Liver (tissue), 9 donors: ENCODE data around the gene RNF133. TPM values are rescaled to one million over a fixed set of nuclear protein-coding genes. Genes with fewer than 3 reads are reported as not detected.

ENCODE experiments used
- DNase-seq: peaks from one replicate; pipeline ENCODE4 v3.0.0-alpha.2; 2017; ENCODE audit warnings: low spot score
- H3K27ac ChIP-seq, 2 donors: one replicate each; pipeline ENCODE4 v1.7.0; 2013; ENCODE audit warnings: inconsistent platforms in 2 of 2, low read length in 2 of 2, control low read depth in 1 of 2, low read depth in 1 of 2, mild to moderate bottlenecking in 1 of 2
- H3K27me3 ChIP-seq, 4 donors: one replicate each; pipeline versions ENCODE4 v1.6.1 to v1.7.0; 2013; ENCODE audit warnings: low read length in 3 of 4, inconsistent platforms in 1 of 4, mild to moderate bottlenecking in 1 of 4, moderate library complexity in 1 of 4; ENCODE audit not compliant: control insufficient read depth in 4 of 4, insufficient read depth in 4 of 4
- H3K36me3 ChIP-seq, 4 donors: one replicate each; pipeline versions ENCODE4 v1.6.1 to v1.7.0; 2013; ENCODE audit warnings: low read length in 3 of 4, mild to moderate bottlenecking in 3 of 4, low read depth in 1 of 4, moderate library complexity in 1 of 4; ENCODE audit not compliant: control insufficient read depth in 4 of 4, insufficient read depth in 3 of 4
- H3K4me1 ChIP-seq, 4 donors: one replicate each; pipeline versions ENCODE4 v1.6.1 to v1.7.0; 2013; ENCODE audit warnings: low read length in 3 of 4, mild to moderate bottlenecking in 3 of 4, moderate library complexity in 1 of 4; ENCODE audit not compliant: control insufficient read depth in 4 of 4, insufficient read depth in 4 of 4
- H3K4me3 ChIP-seq, 3 donors: one replicate each; pipeline versions ENCODE4 v1.6.1 to v1.7.0; 2013; ENCODE audit warnings: low read length in 3 of 3, control low read depth in 1 of 3, low read depth in 1 of 3, mild to moderate bottlenecking in 1 of 3
- H3K9ac ChIP-seq, 2 donors: one replicate each; pipeline ENCODE4 v1.7.0; 2013; ENCODE audit warnings: low read length in 2 of 2, mild to moderate bottlenecking in 2 of 2, moderate library complexity in 2 of 2, control low read depth in 1 of 2, low read depth in 1 of 2
- H3K9me3 ChIP-seq, 4 donors: one replicate each; pipeline versions ENCODE4 v1.6.1 to v1.7.0; 2013; ENCODE audit warnings: low read length in 3 of 4; ENCODE audit not compliant: control insufficient read depth in 4 of 4
- CTCF ChIP-seq: fragments of 150-350 bp; IDR thresholded peaks from 2 replicates; pipeline ENCODE4 v1.5.1; 2017; ENCODE audit warnings: improper control_type of control experiment, low read depth, low read length; ENCODE audit not compliant: missing input control
- FOXA1 ChIP-seq: IDR thresholded peaks from 2 replicates; pipeline ENCODE4 v1.6.1; 2016; ENCODE audit warnings: antibody characterized with exemption
- FOXA2 ChIP-seq: IDR thresholded peaks from 2 replicates; pipeline ENCODE4 v1.6.1; 2016; ENCODE audit warnings: antibody characterized with exemption
- GABPA ChIP-seq, 2 donors: IDR thresholded peaks in 1 of 2; conservative IDR thresholded peaks in 1 of 2; 2 replicates each; pipeline ENCODE4 v1.6.1; 2016; ENCODE audit warnings: antibody characterized with exemption in 2 of 2, mild to moderate bottlenecking in 1 of 2, moderate library complexity in 1 of 2
- HNF4A ChIP-seq, 2 donors: conservative IDR thresholded peaks; 2 replicates each; pipeline ENCODE4 v1.6.1; 2016; ENCODE audit warnings: antibody characterized with exemption in 2 of 2, mild to moderate bottlenecking in 2 of 2
- JUND ChIP-seq, 2 donors: IDR thresholded peaks; 2 replicates each; pipeline ENCODE4 v1.6.1; 2016; ENCODE audit warnings: antibody characterized with exemption in 2 of 2
- MAX ChIP-seq: IDR thresholded peaks from 2 replicates; pipeline ENCODE4 v1.6.1; 2016; ENCODE audit warnings: antibody characterized with exemption
- RAD21 ChIP-seq, 2 donors: IDR thresholded peaks; 2 replicates each; pipeline ENCODE4 v1.6.1; 2016; ENCODE audit warnings: antibody characterized with exemption in 2 of 2, mild to moderate bottlenecking in 2 of 2
- RXRA ChIP-seq, 2 donors: IDR thresholded peaks; 2 replicates each; pipeline ENCODE4 v1.6.1; 2017 to 2018; ENCODE audit warnings: antibody characterized with exemption in 2 of 2, mild to moderate bottlenecking in 1 of 2
- YY1 ChIP-seq: IDR thresholded peaks from 2 replicates; pipeline ENCODE4 v1.6.1; 2016; ENCODE audit warnings: antibody characterized with exemption, mild to moderate bottlenecking
- ZBTB33 ChIP-seq: IDR thresholded peaks from 2 replicates; pipeline ENCODE4 v1.6.1; 2016; ENCODE audit warnings: antibody characterized with exemption
- WGBS: extraction: QIAGEN DNeasy Blood & Tissue Kit; methylation state at CpG from one replicate; pipeline ENCODE4 v1.1.7; 2013; 5-methylcytosine and 5-hydroxymethylcytosine counted together
- polyA plus RNA-seq, 2 donors: library from polyadenylated mRNA; stranded (reverse) in 1 of 2; unstranded in 1 of 2; fragments of 200-250 nt in 1 of 2; fragments of >200 nt in 1 of 2; fragmentation: Nextera tagmentation in 1 of 2; extraction: Ambion mirVana in 1 of 2; gene quantifications; one replicate each; pipeline versions ENCODE4 v1.2.1 to v1.2.3, GENCODE V29; 2013 to 2015
- total RNA-seq, 2 donors: library from RNA; depleted of rRNA; stranded (reverse); fragments of >200 nt; gene quantifications; one replicate each; pipeline ENCODE4 v1.2.3, GENCODE V29; 2014
- donor health status: healthy.
- donor health status: healthy.
- donor health status: healthy.
- donor health status: healthy.
- donor health status: healthy.

Gene RNF133
- total and polyA plus RNA-seq, 4 donors, result 0.14 to 2.8 TPM; not detected in 2

GRCh38 chr7:122724366-122724765, 25.4 kb upstream of the RNF133 start:
- H3K27me3 ChIP-seq, result no peaks in the 10 kb centered on the region
- H3K27ac ChIP-seq, result no peak overlapping the region
- H3K4me1 ChIP-seq, result no peaks in the 10 kb centered on the region
- no peaks in the 10 kb centered on the region for H3K9me3 ChIP-seq
- no peak for TF ChIP-seq ZBTB33
- TF ChIP-seq FOXA2, result no peak
- no peak for TF ChIP-seq JUND (IDR thresholded peaks at IDR 0.05)
- DNase-seq, result no peak
- no peak overlapping the region for H3K4me3 ChIP-seq
- H3K36me3 ChIP-seq, result no peaks in the 10 kb centered on the region
- no peak overlapping the region for H3K9ac ChIP-seq
- 88% methylated on average over 4 of the region's 4 CpGs for WGBS

GRCh38 chr7:122719010-122719578, 20.2 kb upstream of the RNF133 start:
- H3K9me3 ChIP-seq, result no peaks in the 10 kb centered on the region
- H3K9ac ChIP-seq, result no peak overlapping the region
- peaks cover 0 to 1% (median 0%) of the 10 kb centered on the region in 4 donors for H3K36me3 ChIP-seq
- no peaks in the 10 kb centered on the region for H3K4me1 ChIP-seq
- no peak for DNase-seq
- H3K27ac ChIP-seq, result no peak overlapping the region
- no peaks in the 10 kb centered on the region for H3K27me3 ChIP-seq
- H3K4me3 ChIP-seq, result no peak overlapping the region
- TF ChIP-seq RAD21 (IDR thresholded peaks at IDR 0.05) (no peak), FOXA2 (no peak), YY1 (no peak), RXRA (IDR thresholded peaks at IDR 0.05) (no peak), GABPA (IDR thresholded peaks at IDR 0.05 in 1 of 2, conservative IDR thresholded peaks at IDR 0.05 in 1 of 2) (no peak), HNF4A (conservative IDR thresholded peaks at IDR 0.05) (no peak)
- 88% methylated on average over 4 of the region's 4 CpGs for WGBS

- TF ChIP-seq CTCF, result no peak
- TF ChIP-seq MAX, result no peak
- no peak for TF ChIP-seq YY1
- TF ChIP-seq FOXA1, result no peak
- Histone ChIP-seq H3K27ac (no peak overlapping the region), H3K27me3 (no peaks in the 10 kb centered on the region), H3K9ac (no peak overlapping the region), H3K36me3 (peaks cover 0 to 1% (median 0%) of the 10 kb centered on the region in 4 donors), H3K4me1 (no peaks in the 10 kb centered on the region), H3K9me3 (no peaks in the 10 kb centered on the region), H3K4me3 (no peak overlapping the region)
- no peak for DNase-seq
- 95% methylated on average over 6 of the region's 6 CpGs for WGBS
Measured at GRCh38 chr7:122717356-122718089, 18.6 kb upstream of the RNF133 start.
